Measurements from ENCODE around the gene CD164. TPM values are rescaled to one million over a fixed set of nuclear protein-coding genes. Genes with fewer than 3 reads are reported as not detected.

CD164 gene
- 96.5 to 110 TPM (median 108 TPM) in 5 replicates for total RNA-seq (2022; extraction: Qiagen RNA extraction)

DNA sequence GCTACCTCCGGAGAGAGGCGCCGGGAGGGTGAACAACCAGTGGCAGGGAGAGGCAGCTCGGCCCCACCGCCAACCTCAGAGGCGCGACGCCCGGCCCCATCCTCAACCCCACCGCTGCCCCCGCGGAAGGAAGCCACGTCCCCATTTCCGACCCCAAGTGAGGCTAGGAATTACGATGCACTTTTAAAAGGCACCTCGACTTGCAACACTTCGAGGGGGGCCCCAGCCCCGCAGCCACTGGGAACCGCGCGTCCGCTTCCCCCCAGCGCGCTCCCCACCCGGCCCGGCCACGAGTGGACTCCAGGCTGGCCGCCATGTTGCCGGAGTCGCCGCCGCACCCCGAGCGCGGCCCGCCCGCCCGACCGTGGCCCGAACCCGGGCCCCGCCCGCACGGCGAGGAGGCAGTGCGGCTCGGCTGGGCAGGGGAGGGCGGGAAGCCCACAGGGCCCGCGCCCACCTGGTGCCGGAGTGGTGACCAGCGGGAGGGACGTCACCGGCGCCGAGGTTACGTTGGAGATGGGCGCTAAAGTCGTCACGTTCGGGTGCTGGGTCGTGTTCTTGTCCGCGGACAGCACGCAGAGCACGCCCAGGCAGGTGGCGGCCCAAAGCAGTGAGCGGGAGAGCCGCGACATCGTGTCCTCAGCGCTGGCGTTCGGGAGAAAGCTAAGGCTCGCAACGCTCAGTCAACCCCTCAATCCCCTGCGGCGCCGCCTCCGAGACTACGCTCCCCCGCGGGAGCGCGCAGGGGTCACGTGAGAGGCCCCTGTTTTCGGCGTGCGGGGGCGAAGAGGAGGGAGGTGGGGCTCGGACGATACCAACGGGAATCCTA is at the start of gene CD164:
Gene CD164, minus strand, starts transcription at position 721 of the 829 bp plus-strand sequence. Its CDS starts 89 bp downstream, at position 632.

Other genes starting within 250 kb of the CD164 start
- 3.1 to 3.7 TPM (median 3.5 TPM) in 5 replicates for gene PPIL6, start 58.2 kb upstream of the CD164 start, total RNA-seq (2022; extraction: Qiagen RNA extraction)
- 13.3 to 15.8 TPM (median 14.5 TPM) in 5 replicates for gene SMPD2, start 58.3 kb upstream of the CD164 start, total RNA-seq (2022; extraction: Qiagen RNA extraction)
- 12.1 to 20.2 TPM (median 16.0 TPM) in 5 replicates for gene MICAL1, start 73.3 kb upstream of the CD164 start, total RNA-seq (2022; extraction: Qiagen RNA extraction)
- gene ZBTB24, start 100.8 kb upstream of the CD164 start, total RNA-seq (2022; extraction: Qiagen RNA extraction) = 4.0 to 5.6 TPM (median 4.7 TPM) in 5 replicates